GM15510 (cell line): ENCODE measurements around the gene PKP1.

Source experiments
- POLR2A ChIP-seq: IDR thresholded peaks from 3 replicates; pipeline ENCODE4 v1.6.1; 2011; ENCODE audit warnings: borderline replicate concordance; ENCODE audit not compliant: insufficient read length; ENCODE audit errors: extremely low read depth

PKP1 gene

GRCh38 chr1:201361652-201362504 lies 78.6 kb downstream of the PKP1 start:
- TF ChIP-seq POLR2A, result no peak

GRCh38 chr1:201362906-201363305 lies 79.6 kb downstream of the PKP1 start:
- TF ChIP-seq POLR2A, result no peak

GRCh38 chr1:201363467-201363866 lies 80.2 kb downstream of the PKP1 start:
- TF ChIP-seq POLR2A, result no peak

GRCh38 chr1:201364808-201365105 lies 81.5 kb downstream of the PKP1 start:
- TF ChIP-seq POLR2A, result no peak

GRCh38 chr1:201365251-201365650 lies 81.9 kb downstream of the PKP1 start:
- TF ChIP-seq POLR2A, result no peak

- TF ChIP-seq POLR2A, result no peak
Measured at GRCh38 chr1:201366696-201367095, 83.4 kb downstream of the PKP1 start.

- TF ChIP-seq POLR2A, result no peak
Measured at GRCh38 chr1:201369209-201369608, 85.9 kb downstream of the PKP1 start.

GRCh38 chr1:201370500-201370899 lies 87.2 kb downstream of the PKP1 start:
- no peak for TF ChIP-seq POLR2A

GRCh38 chr1:201371276-201371675 lies 88.0 kb downstream of the PKP1 start:
- no peak for TF ChIP-seq POLR2A

- TF ChIP-seq POLR2A, result no peak
Measured at GRCh38 chr1:201371792-201372191, 88.5 kb downstream of the PKP1 start.

GRCh38 chr1:201374364-201374763 lies 91.1 kb downstream of the PKP1 start:
- no peak for TF ChIP-seq POLR2A

- no peak for TF ChIP-seq POLR2A
Measured at GRCh38 chr1:201375169-201375568, 91.9 kb downstream of the PKP1 start.

- TF ChIP-seq POLR2A, result no peak
Measured at GRCh38 chr1:201376107-201376463, 92.8 kb downstream of the PKP1 start.

GRCh38 chr1:201376464-201377374 lies 93.4 kb downstream of the PKP1 start:
- no peak for TF ChIP-seq POLR2A

GRCh38 chr1:201377611-201378092 lies 94.3 kb downstream of the PKP1 start, which contains the start of gene TNNT2:
Gene TNNT2, minus strand, starts transcription at chr1:201377680. Its CDS starts 4,426 bp downstream, at chr1:201373254.
- TF ChIP-seq POLR2A, result no peak
